Cerebellar nuclear complex (tissue), 1 donor: ENCODE measurements around the gene ISLR2.

Source experiments
- DNase-seq, 2 experiments: peaks; one replicate each; lab custom pipeline; 2025; lab: John Stamatoyannopoulos, UW

The ISLR2 gene

DNA sequence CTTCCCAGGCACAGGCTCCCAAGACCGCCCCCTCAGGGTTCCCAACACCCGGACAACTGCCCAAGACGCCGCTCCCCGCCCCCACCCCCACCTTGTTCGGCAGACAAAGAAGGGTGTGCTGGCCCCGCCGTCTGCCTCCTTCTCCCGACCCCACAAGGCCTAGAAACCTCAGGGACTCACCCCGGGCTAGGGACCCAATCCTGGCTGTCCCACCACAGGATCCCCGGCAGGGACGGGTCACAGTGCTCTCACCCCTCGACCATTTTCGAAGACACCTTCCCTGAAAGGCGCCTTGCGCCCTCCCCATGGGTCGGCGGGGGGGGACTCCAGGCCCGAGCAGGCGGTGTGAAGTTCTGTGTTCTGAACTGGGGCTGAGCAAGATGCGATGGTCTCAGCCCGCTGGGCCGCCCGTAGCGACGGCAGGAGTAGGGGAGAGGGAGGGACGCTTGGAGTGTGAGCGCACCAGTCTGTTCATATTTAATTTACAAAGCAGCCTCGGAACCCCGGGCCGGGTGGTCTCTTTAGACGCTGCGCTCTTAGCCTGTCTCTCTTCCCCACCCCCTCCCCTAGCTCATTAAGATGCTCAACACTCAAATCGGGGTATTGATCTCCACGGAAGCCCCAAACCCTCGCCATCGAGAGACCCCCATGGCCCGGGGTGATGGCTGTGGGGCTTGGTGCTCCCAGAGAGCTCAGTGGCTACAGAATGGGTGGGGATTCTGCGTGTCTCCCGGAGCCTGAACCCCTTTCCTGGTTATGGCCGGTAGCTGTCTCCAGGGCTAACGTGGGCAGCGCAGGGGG, 1.4 kb upstream of the ISLR2 start:
- no peak for DNase-seq

GRCh38 chr15:74129586-74130154, 716 bp upstream of the ISLR2 start:
- DNase-seq = no peak

- no peak for DNase-seq
Measured at GRCh38 chr15:74130849-74131627, 652 bp downstream of the ISLR2 start.

DNA sequence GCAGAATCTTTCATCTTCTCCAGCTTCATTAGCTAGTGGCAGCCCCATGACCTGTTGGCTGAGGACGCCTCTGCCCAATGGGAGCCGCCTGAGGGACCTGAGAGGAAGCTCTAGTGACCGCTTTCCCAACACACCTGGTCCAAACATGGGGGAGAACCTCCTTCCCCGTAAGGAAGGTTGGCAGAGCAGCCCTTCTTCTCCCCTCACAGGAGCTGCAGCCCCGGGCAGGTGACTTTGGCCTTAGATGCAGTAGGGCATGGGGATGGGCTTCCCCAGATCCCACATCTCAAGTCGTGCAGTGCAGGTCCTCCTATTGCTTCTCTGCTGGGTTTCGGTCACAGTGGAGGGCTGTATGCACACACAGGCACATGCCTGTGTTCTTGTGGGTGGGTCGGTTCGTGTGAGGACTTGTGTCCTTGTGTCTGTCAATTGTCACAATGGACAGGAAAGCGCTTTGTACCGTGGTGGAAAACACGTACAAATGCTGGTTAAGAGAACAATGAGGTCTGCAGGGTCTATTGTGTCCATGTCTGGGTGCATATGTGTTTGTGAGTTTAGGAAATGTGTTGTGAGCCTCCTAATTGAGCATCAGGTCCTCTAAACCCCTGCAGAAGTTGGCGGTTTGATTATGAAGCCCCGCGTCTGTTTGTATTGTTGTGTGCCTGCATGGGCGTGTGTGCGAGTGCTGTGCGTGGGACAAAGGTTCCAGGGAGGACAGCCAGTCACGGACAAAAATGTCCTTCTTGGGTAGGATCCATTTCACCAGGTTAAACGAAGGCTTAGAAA, 1.4 kb downstream of the ISLR2 start:
- no peak for DNase-seq

- no peak for DNase-seq
Measured at GRCh38 chr15:74132681-74133651, 2.6 kb downstream of the ISLR2 start.

DNA sequence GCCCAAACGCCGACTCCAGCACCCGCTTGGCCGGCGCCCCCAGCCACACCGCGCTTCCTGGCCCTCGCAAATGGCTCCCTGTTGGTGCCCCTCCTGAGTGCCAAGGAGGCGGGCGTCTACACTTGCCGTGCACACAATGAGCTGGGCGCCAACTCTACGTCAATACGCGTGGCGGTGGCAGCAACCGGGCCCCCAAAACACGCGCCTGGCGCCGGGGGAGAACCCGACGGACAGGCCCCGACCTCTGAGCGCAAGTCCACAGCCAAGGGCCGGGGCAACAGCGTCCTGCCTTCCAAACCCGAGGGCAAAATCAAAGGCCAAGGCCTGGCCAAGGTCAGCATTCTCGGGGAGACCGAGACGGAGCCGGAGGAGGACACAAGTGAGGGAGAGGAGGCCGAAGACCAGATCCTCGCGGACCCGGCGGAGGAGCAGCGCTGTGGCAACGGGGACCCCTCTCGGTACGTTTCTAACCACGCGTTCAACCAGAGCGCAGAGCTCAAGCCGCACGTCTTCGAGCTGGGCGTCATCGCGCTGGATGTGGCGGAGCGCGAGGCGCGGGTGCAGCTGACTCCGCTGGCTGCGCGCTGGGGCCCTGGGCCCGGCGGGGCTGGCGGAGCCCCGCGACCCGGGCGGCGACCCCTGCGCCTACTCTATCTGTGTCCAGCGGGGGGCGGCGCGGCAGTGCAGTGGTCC, 3.5 kb downstream of the ISLR2 start:
- no peak for DNase-seq

- no peak for DNase-seq
Measured at GRCh38 chr15:74134387-74135027, 4.1 kb downstream of the ISLR2 start.

DNA sequence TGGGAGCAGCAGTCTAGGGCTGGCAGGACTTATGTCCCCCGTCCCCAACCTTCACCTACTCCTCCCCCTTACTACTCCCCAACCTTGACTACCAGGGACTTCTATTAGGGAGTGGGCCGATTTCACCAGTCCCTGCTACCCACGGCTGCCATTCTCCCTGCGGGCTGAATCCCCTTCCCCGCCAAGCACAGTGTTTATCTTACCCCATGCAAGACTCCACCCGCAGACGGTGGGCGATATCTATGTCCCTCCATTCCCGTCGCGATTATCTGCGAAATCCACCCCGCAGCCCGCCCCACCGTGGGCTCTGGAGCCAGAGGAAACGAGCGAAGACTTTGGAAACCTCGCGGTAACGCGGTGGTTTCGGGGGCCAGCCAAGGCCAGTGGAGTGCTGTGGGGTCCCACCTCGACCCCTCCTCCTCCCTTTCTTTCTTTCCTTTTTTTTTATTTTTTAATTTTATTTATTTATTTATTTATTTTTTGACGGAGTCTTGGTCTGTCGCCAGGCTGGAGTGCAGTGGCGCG, 4.7 kb downstream of the ISLR2 start:
- no peak for DNase-seq

GRCh38 chr15:74136540-74136813, 6.1 kb downstream of the ISLR2 start:
- no peak for DNase-seq

GRCh38 chr15:74136814-74137536, 6.6 kb downstream of the ISLR2 start:
- no peak for DNase-seq

DNA sequence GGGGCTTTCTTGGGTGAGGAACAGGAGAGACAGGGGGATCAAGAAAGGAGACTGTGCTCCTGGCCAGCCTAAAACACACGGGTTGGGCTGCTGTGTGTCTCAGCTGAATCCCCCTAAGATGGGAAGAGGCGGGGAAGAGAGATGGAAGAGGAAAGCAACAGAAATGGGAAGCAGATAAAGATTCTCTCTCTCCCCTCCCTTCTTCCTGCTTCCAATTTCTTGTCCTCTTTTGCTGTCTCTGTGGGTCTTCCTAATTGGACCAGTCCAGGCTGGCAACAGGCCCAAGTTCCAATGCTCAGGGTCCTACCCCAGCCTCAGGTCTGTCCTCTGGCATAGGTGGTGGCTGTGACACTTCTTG, 7.1 kb downstream of the ISLR2 start:
- DNase-seq = no peak

GRCh38 chr15:74138642-74139041, 8.3 kb downstream of the ISLR2 start:
- DNase-seq = no peak

DNA sequence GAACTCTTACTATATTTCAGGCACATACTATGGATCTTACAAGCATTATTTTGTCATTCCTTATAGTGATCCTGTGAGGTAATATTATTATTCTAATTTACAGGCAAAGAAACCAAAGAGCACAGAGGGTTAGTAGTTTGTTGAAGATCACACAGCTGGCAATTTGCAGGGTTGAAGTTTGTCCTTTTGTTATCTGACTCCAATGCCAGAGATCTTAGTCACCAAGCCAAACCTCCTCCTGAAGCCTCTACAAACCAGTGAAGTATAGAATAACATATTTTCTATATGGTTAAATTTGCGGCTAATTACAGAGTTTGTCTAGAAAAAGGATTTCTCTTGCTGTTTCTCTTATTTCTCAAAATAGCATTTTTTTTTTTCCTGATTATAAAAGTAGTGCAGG, 11.2 kb downstream of the ISLR2 start:
- no peak for DNase-seq

GRCh38 chr15:74144153-74144775, 13.9 kb downstream of the ISLR2 start:
- DNase-seq = no peak

DNA sequence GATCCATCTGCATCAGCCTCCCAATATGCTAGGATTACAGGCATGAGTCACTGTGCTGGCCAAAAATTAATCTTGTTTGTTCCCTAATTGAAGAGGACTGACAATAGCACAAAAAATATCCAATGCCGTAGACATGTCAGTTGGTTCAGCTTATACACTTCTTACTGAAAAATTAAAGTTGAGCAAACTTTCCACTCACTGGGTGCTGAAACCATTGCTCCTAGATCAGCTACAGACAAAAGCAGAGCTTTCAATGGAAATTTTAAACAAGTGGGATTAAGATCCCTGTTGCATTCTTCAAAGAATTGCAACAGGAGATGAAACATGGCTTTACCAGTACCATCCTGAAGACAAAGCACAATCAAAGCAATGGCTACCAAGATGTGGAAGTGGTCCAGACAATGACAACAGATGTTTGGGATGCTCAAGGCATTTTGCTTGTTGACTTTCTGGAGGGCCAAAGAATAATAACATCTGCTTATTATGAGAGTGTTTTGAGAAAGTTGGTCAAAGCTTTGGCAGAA, 16.0 kb downstream of the ISLR2 start:
- DNase-seq = no peak

- DNase-seq = no peak
Measured at GRCh38 chr15:74147051-74147450, 16.7 kb downstream of the ISLR2 start.

- no peak for DNase-seq
Measured at GRCh38 chr15:74155766-74156417, 25.5 kb downstream of the ISLR2 start.
